Activated CD4-positive, alpha-beta T cell treated with anti-CD3 and anti-CD28 coated beads for 1 hour (primary cell): ENCODE results near the gene PPP1R13B.
A peak's percentile ranks its signal among the peaks of the same experiment; 100 is the strongest.
"Not testable (repeated sequence)": the region's sequence is repeated elsewhere in the genome, so short reads cannot be mapped to it uniquely, and the experiment has no call there.

Source experiments
- DNase-seq: peaks from one replicate; pipeline ENCODE4 v3.0.0-alpha.2; 2020

PPP1R13B gene, protein sequence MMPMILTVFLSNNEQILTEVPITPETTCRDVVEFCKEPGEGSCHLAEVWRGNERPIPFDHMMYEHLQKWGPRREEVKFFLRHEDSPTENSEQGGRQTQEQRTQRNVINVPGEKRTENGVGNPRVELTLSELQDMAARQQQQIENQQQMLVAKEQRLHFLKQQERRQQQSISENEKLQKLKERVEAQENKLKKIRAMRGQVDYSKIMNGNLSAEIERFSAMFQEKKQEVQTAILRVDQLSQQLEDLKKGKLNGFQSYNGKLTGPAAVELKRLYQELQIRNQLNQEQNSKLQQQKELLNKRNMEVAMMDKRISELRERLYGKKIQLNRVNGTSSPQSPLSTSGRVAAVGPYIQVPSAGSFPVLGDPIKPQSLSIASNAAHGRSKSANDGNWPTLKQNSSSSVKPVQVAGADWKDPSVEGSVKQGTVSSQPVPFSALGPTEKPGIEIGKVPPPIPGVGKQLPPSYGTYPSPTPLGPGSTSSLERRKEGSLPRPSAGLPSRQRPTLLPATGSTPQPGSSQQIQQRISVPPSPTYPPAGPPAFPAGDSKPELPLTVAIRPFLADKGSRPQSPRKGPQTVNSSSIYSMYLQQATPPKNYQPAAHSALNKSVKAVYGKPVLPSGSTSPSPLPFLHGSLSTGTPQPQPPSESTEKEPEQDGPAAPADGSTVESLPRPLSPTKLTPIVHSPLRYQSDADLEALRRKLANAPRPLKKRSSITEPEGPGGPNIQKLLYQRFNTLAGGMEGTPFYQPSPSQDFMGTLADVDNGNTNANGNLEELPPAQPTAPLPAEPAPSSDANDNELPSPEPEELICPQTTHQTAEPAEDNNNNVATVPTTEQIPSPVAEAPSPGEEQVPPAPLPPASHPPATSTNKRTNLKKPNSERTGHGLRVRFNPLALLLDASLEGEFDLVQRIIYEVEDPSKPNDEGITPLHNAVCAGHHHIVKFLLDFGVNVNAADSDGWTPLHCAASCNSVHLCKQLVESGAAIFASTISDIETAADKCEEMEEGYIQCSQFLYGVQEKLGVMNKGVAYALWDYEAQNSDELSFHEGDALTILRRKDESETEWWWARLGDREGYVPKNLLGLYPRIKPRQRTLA

DNA sequence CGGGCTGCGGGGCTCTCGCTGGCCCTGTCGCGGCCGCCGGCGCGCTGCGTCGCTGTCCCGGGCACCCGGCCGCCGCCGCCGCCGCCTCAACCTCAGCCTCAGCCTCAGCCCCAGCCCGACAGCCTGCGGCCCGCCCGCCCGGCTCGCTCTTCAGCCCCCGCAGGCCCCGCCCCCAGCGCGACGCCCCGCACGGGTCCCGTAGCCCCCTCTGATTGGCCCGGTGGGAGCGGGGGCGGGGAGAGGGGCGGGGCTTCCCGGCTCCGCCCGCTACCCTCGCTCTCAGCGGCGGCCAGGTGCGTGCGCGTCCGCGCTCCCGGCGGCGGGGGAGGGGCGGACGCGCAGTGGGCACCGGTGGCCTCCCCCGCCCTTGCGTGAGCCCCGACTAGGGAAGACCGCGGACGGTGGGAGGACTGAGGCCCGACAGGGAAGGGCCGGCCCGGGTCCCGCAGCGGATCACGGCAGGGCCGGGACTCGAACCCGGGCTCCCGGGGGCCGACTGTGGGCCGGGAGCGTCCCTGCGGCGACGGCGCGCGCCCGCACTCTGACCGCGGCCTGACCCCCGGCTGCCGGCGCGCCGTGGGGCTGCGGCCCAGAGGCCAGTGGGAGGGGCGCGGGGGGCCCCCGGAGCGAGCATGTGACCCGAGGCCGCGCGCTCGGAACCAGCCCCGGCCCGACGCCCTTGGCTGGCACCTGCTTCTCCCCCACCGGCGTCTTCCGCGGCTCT lies at the start of gene PPP1R13B:
Gene PPP1R13B (minus strand): TSS at position 125 of the 724 bp plus-strand sequence. CDS start 268 bp downstream, outside the sequence.
- DNase-seq = peak; percentile 90

DNA sequence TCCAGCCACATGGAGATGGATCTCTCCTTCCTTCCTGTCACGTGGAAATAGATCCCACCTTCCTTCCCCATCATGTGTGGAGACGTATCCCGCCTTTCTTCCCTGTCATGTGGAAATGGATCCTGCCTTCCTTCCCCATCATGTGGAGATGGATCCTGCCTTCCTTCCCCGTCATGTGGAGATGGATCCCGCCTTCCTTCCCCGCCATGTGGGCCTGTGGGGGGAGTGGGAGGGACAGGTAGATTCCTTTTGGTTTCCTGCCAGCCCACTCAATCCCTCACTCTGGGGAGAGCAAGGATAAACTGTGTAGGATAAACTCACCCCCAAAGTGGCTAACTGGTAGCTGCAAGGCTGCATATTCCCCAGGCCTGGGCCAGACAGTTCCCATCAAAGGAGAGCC lies 49.2 kb upstream of the PPP1R13B start:
- DNase-seq = no peak

DNA sequence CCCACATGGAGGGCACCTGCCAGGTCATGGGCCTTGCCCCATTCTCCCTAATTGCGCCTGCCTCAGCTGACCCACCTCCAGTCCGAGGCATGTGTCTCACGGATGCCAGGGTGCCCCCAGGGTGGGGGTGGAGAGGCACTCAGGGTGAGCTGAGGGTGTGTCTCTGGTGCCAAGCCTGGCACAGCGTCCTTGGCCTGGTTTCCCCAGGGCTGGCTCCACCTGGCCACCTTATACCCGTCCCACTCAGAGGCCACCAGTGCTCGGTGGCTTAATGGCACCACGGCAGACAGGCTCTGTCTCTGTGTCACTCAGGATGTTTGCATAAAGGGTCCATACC lies 47.3 kb upstream of the PPP1R13B start:
- no peak for DNase-seq

DNA sequence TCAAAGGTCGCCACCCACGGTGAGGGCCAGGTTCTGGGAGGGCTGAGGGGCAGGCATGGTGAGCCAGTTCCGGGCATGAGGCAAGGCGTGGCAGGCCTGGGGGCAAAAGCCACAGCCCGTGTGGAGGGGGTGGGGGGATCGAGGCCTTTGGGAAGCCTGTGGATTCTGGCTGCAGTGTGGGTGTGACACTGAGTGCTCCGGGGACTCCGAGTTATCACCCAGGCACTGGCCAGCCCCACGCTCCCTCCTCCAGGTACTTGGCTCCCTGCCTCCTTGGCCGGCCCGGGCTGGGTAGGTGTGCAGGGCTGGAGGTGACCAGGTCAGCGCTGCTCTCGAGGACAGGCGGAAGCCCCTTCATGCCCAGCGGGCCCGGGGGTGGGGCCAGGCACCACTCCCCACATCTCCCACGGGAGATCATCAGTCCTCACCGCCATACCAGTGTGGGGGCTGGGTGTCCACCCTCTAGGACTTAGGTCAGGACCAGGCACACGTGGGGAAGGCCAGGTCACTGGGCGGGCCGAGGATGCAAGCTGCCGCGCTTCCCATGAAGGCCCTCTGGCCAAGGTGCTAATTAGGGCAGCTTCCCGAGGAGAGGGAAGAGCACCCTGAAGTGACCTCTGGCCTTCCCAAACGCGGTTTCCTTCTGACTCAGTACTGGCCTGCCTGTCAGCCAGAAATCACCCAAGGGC lies 46.8 kb upstream of the PPP1R13B start:
- DNase-seq = no peak

DNA sequence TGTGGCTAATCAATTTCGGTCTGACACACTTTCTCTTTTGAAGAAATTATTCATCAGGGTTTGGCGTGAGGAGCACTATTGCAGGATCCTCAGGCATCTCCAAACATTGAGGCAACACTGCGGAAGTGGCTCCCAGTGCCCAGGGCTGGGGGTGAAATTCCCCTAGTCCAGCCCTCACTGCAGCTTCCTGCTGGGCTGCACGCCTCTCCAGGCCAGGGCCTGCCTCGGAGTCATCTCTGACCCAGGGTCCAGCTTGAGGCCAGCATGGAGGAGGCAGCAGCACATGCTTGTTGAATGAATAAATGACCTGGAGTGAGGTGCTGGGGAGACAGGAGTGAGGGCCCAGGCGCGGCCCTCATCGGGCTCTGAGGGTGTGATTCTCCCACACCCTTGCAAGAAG lies 44.9 kb upstream of the PPP1R13B start:
- no peak for DNase-seq

DNA sequence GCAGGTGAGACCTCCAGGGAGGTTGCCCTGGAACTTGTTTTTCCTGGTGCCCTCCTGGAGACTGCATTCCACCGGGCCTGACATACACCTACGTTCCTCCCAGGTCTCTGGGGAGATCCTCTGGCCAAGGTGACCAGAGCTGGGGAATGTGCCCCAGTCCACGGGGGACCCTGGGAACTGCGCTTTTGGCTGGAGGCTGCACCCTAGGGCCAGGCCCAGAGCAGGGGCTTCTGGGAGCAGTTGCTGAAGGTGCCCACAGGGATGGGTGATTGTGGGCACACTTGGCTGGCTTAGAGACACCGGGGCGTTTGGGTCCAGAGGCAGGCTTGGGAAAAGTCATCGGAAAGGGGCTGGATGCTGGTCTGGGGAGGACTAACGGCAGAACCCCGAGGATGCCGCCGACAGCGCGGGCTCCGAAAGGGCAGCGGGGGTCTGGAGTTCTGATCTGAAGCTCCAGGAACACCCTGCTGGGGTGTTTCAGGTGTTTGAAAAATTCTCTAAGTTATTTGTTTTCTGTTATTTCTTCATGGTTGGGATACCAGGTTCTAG lies 44.4 kb upstream of the PPP1R13B start:
- DNase-seq = no peak

DNA sequence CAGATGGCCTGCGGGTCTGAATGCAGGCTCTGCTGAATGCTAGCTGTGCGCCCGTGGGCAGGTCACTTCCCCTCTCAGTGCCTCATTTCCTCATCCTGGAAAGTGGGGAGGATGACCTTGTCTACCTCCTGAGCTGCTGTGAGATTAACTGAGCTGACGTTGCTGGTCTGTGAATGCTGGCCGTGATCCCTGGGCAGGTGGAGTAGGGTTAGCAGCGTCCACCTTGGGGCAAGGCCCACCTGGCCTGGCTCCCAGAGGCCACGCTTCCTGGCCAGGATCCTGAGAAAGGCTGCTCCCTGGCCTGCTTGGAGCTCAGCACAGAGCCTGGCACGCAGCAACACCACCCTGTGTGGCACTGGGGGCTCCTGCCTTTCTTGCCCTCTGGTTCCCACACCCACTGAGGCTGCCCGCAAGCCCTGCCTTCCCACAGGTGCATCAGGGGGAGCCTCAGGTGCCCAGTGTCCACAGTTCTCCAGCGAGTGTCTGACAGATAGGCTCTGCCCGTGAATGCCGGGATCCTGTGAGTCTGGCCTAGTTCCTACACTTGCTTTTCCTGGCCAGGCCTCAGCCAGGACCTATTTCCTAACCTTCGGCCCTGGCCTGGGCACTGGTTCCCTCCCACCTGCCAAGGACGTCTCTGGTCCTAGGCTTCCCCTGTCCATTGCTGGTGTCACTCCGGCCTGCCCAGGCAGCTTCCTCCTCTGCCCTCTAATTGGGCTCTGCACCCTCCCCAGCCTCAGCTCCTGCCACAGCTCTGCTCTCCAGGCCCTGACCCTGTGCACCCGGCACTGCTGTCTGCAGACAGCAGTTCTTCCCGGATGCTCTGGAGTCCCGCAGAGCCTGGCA lies 43.7 kb upstream of the PPP1R13B start:
- DNase-seq = no peak

DNA sequence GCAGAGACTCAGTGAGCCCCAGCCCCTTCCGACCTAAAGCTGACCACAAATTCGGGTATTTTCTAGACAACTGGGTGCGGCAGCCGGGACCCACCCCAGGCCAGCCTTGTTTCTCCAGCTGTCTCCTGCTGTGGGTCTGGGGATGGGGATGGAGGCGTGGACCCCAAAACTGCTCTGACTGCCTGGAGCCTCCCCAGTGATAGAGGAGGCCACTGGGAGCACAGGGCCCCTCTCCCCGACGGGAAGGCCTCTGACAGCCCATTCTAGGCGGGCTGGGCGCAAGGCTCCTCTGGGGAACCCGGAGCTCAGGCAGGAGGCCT lies 42.6 kb upstream of the PPP1R13B start:
- DNase-seq = no peak

DNA sequence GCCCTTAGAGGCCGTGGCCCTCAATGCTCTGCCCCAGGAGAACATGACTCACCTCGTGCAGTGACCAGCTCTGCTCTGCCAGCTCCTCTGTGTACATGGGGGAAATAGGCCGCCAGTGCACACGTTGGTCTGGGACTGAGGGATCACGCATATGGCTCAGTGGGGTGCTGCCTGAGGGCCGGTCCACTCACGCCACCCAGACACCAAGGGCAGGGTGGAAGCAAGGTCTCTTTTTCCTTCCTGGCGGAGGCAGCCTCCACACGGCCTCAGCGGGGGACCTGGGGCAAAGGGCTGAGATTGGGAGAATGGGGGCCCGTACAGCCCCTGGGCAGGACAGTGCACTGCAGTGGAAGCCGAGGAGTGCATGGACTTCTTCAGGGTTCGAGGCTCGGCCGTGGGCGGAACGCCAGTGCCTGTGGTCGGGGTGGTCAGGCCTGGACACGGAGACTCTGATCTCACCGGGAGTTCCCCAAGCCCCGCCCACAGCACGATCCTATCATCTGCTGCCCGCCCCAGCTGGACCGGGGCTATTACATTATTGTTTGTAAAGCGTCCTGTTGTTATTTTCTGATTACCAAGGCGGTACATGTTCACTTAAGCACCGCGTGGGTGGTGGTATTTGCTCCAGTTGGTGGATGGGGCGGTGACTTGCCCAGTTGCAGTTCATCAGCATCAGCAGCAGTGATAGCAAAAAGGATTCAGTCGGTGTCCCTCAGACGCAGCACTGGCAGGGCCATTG lies 42.1 kb upstream of the PPP1R13B start:
- no peak for DNase-seq

DNA sequence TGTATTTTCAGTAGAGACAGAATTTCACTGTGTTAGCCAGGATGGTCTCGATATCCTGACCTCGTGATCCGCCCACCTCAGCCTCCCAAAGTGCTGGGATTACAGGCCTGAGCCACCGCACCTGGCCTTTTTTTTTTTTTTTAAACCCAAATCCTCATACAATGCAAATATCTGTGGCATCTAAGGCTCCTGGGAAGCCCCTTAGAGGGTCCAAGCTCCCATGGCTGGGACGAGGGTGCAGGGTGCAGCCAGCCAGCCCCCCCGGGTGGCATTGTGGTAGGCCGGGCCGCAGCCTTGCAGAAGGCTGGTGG lies 41.6 kb upstream of the PPP1R13B start:
- DNase-seq = not testable (repeated sequence)

DNA sequence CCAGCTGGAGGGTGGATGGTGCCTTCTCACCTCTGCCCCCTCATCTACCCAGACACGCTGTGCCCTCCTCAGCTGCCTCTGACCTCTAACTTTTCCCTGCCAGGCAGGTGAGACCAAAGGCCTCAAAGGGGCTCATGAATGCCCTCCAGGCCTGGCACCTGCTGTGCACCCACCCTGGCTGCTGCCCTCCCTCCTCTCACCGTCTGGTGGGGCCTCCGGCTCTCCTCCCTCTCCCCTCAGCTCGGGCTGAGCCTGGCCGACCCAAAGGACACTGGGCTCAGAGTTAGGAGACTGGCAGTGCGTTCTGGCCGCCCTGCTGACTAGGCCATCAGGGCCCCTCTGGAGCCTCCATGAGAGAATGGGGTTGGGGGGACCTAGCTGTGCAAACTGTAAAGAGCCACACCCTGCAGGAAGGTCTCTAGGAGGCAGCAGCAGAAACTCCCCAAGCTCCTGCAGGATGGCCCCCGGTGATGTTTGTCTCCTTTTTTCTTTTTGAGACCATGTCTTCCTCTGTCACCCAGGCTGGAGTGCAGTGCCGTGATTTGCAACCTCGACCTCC lies 40.3 kb upstream of the PPP1R13B start:
- DNase-seq = no peak

DNA sequence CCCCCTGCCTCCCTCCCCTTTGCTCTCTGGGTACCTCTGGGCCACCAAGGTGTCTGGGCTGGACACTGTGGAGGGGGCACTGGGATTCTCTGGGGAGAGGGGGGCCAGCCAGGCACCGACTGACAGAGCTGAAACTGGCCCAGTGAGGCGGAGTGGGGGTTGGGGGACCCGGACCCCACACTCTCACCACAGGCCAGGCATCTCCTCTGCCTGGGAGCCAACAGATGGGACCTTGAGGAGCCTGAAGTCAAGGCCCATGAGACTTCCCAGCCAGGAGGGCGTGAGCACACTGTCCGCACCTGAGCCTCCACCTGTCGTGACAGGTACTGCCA lies 39.8 kb upstream of the PPP1R13B start:
- no peak for DNase-seq

DNA sequence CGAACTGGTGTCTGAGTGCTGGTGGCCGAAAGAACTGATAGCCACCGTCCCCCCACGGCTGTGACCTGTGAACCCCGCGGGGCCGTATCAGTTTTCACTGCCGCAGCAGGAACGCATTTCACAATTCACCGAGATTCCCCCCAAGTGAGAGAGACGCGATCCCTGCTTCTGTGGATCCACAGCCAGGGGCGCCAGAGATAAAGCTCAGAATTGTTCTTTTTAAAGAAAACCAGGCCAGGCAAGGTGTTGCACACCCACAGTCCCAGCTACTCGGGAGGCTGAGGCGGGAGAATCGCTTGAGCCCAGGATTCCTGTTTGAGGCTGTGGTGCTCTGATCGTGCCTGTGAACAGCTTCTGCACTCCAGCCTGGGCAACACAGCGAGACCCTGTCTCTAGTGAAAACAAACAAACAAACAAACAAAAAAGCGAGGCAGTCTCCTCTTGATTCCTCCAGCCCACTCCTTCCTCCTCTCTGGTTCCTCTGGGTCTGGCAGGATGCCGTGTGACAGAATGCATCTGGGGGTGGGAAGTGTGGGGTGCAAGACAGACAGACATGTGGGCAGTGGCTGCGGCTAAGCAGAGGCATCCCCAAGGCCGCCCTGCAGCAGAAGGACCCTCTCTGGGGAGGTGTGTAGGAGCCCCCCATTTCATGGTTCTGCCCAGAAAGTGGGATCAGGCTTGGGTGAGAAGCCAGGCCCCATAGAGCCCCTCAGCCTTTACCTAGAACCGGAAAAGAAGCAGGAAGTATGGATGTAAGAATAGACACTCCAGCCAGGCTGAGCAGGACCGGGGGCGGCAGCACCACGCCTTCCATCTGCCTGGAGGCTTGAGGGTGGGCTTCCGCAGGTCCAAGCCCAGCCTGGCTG lies 39.2 kb upstream of the PPP1R13B start:
- no peak for DNase-seq

DNA sequence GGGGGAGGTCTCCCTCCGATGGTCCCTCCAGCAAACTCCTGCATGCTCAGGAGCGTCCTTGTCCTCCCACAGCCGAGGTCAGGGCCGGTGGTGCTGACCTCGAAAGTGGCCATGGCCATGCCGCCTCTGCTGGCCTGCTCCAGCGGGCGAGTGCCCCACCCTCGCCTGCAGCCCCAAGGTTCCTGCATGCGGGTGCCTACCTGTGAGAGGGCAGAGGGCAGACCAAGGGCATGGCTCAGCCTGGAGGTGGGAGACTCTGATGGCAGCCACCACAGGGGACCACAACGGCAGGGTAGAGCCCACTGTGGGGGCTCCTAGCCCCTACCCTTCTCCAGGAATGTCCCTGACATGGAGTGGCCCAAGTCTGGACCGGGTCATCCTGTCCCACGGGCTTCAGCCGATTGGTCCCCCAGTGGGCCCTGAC lies 38.1 kb upstream of the PPP1R13B start:
- DNase-seq = no peak

DNA sequence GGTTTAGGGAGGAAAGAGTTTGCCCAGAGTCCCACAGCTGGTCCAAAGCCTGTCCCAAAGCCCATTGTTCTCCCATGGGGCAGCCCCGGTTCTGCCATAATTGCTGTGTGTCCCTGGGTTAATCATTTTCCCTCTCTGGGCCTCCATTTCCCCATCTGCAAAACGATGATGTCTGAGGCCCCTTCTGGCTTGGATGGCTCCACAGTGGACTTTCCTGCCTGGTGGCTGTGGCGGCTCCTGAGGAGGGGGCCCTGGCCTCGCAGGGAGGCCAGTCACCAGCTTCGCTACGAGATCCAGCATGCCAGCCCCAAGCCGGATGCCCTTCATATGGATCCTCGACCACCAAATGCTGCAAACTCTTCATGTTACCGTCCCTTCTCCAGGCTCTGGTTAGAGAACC lies 37.5 kb upstream of the PPP1R13B start:
- no peak for DNase-seq

DNA sequence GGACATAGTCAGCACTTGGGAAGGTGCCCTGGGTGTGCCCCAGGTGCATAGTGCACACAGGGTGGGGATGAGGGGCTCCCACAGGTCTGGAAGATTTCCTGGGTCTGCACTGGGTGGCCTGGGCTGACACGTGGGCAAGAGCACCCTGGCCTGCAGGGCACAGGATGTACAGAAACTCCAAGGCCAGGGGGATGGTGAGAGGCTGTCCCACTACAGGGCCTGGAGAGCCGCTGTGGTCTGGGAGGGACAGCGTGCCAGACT lies 35.8 kb upstream of the PPP1R13B start:
- no peak for DNase-seq

DNA sequence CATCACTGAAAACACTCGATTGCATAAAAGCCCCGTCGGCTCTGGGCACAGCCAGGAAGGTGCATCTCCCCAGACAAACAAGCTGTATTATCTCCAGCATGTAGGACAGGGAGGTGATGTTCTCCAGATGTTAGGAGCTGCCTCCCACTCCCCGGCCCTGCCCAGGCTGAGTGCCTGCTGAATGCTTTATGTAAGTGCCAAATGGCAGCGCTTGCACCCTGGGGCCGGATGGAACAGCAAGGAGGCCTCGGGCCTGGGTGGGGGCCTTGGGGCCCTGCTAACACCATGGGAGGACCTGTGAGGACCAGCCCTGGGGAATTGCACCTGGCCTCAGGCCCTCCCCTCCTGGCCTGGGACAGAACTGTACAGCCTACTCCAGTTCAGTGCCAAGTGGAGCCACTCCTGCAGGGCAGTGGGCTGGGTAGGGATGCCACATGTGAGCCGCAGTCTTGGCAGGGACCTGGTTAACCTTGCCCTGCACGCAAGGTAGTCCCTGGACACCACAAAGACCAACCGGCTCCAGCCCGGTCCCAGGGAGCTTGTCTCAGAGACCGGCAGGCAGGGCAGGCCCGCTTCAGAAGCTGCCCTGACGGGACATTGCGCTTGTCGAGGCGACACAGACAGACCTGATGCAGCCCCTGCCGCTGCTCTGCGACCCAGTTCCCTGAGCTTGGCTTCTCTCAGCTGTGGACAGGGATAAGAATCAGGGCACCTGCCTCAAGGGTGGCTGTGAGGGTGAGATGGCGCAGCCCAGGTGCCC lies 35.3 kb upstream of the PPP1R13B start:
- no peak for DNase-seq

DNA sequence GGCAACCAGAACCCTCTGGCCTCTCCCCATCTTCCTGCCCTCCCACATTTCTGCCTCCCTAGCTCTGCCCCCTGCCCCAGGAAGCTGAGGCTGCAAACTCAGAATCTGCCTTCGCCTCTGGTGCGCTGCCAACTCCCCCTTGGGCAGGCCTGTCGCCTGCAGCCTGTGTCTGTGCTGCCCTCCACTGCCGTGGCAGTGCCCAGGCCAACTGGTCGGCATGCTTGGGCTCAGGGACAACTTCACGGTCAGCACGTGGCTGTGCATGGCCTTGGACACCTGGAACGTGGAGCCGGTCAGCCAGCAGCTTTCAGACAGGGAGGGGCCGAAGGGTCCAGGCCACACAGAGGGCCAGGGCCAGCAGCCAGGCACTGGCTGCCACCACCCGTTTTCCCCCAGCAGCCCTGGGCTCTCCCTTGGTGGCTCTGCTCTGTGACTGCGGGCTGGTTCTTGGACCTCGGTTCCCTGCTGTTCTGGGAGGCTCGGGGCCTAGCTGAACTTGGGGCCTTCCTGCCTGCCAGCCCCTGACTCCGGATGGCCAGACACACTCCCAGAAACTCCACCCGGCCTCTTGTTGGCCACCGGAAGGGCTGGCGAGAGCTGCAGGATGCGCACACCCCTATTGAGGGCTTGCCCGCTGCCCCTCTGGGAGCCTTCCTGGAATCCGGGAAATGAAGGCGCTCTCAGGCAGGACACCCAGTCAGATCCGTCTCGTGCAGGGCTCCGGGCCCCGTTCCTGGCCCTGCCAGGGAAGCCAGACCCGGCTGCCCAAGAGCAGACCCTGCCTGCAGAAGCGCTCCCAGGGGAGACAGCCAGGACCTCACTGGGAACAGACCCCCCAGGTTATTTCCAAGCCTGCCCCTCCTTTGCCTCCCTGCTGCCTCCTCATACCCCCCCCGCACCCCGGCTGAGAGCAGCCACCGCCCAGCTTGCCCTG lies 34.2 kb upstream of the PPP1R13B start:
- no peak for DNase-seq
